Endothelial cell of umbilical vein (primary cell): ENCODE data around the gene TSNAXIP1. TPM values are rescaled to one million over a fixed set of nuclear protein-coding genes. Genes with fewer than 3 reads are reported as not detected.

Source experiments
- BruUV-seq: library from RNA; stranded (reverse); fragments of 400-500 nt; replicated peaks from 2 replicates; lab custom pipeline; 2021; lab: Mats Ljungman, UMichigan
- CTCF ChIA-PET: fragments of 300-600, 350-600 bp; sonication (Branson Sonifier 250); formaldehyde crosslinking; loops from one replicate; lab custom pipeline; 2021; ENCODE audit warnings: antibody characterized with exemption, inconsistent platforms; lab: Charles Lee
- POLR2A ChIA-PET: fragments of 300-600, 350-600 bp; sonication (Branson Sonifier 250); formaldehyde crosslinking; loops from one replicate; lab custom pipeline; 2021; ENCODE audit warnings: antibody characterized with exemption, inconsistent platforms; lab: Charles Lee
- DNase-seq: peaks from one replicate; pipeline ENCODE4 v3.0.0-alpha.2; 2011; ENCODE audit warnings: low read depth, low spot score
- FAIRE-seq: peaks from 2 replicates; lab custom pipeline; 2011; peaks lifted over from hg19 to GRCh38; lab: Jason Lieb, UNC
- H2AFZ ChIP-seq: 2 replicates; pipeline ENCODE4 v1.6.0; 2012; ENCODE audit warnings: low read depth, low read length, control low read depth, inconsistent platforms
- H3K27ac ChIP-seq: 2 replicates; pipeline ENCODE4 v1.5.1; 2011; ENCODE audit warnings: low read depth, mild to moderate bottlenecking, control low read depth, low read length, moderate library complexity; ENCODE audit not compliant: insufficient read depth
- H3K27me3 ChIP-seq, 2 experiments: 2 replicates each; pipeline versions ENCODE4 v1.6.0 to v1.6.1; 2011; ENCODE audit warnings: low read length in 2 of 2, mixed read lengths in 1 of 2; ENCODE audit not compliant: control insufficient read depth in 2 of 2, insufficient read depth in 2 of 2
- H3K36me3 ChIP-seq, 2 experiments: 2 replicates in 1 of 2; 3 replicates in 1 of 2; pipeline ENCODE4 v1.5.1; 2011; ENCODE audit warnings: low read length in 2 of 2, mild to moderate bottlenecking in 1 of 2, moderate library complexity in 1 of 2; ENCODE audit not compliant: control insufficient read depth in 2 of 2, insufficient read depth in 2 of 2; ENCODE audit errors: extremely low read depth in 1 of 2
- H3K4me1 ChIP-seq: 3 replicates; pipeline ENCODE4 v1.5.1; 2011; ENCODE audit warnings: mild to moderate bottlenecking, low read length; ENCODE audit not compliant: control insufficient read depth, insufficient read depth; ENCODE audit errors: extremely low read depth
- H3K4me2 ChIP-seq: 2 replicates; pipeline ENCODE4 v1.6.1; 2011; ENCODE audit warnings: low read length, control low read depth, mixed read lengths; ENCODE audit not compliant: insufficient read depth
- H3K4me3 ChIP-seq, 3 experiments: fragments of 200-600 bp in 1 of 3; sonication (generic), shearing (Covaris generic) in 1 of 3; replicated peaks in 1 of 3; 2 replicates each; pipeline ENCODE4 v1.5.1; 2011 to 2016; ENCODE audit warnings: control low read depth in 3 of 3, low read length in 3 of 3, mild to moderate bottlenecking in 2 of 3, inconsistent platforms in 1 of 3, low read depth in 1 of 3, moderate library complexity in 1 of 3; ENCODE audit not compliant: insufficient read depth in 1 of 3
- H3K79me2 ChIP-seq: 2 replicates; pipeline ENCODE4 v1.6.0; 2012; ENCODE audit warnings: low read length, inconsistent platforms; ENCODE audit not compliant: control insufficient read depth, insufficient read depth
- H3K9ac ChIP-seq: replicated peaks from 2 replicates; pipeline ENCODE3; 2011; ENCODE audit warnings: low read length, control low read depth; ENCODE audit not compliant: insufficient read depth; ENCODE audit errors: extremely low read depth
- H3K9me1 ChIP-seq: replicated peaks from 3 replicates; pipeline ENCODE4 v1.6.0; 2011; ENCODE audit warnings: mild to moderate bottlenecking, low read length; ENCODE audit not compliant: control insufficient read depth, insufficient read depth; ENCODE audit errors: extremely low read depth
- H3K9me3 ChIP-seq: replicated peaks from 2 replicates; pipeline ENCODE4 v1.5.1; 2012; ENCODE audit warnings: low read length, inconsistent platforms; ENCODE audit not compliant: control insufficient read depth, insufficient read depth
- H4K20me1 ChIP-seq: replicated peaks from 2 replicates; pipeline ENCODE3; 2011; ENCODE audit warnings: mild to moderate bottlenecking, low read length; ENCODE audit not compliant: control insufficient read depth, insufficient read depth; ENCODE audit errors: extremely low read depth
- CTCF ChIP-seq, 2 donors: IDR thresholded peaks; 1 replicate in 1 of 2; 2 replicates in 1 of 2; pipeline ENCODE4 v1.5.1; 2011; ENCODE audit warnings: low read length in 2 of 2, mild to moderate bottlenecking in 2 of 2, moderate library complexity in 2 of 2, control low read depth in 1 of 2, inconsistent platforms in 1 of 2, low read depth in 1 of 2; ENCODE audit not compliant: insufficient read depth in 1 of 2; ENCODE audit errors: extremely low read depth in 1 of 2
- EZH2 ChIP-seq: IDR thresholded peaks from 2 replicates; pipeline ENCODE4 v1.6.1; 2012; ENCODE audit warnings: borderline replicate concordance, low read depth, mild to moderate bottlenecking, moderate library complexity, low read length, inconsistent platforms; ENCODE audit not compliant: severe bottlenecking
- MYC ChIP-seq: IDR thresholded peaks from one replicate; pipeline ENCODE4 v1.6.1; 2011; ENCODE audit warnings: mild to moderate bottlenecking, low read depth, low read length
- POLR2A ChIP-seq: IDR thresholded peaks from 2 replicates; pipeline ENCODE4 v1.6.1; 2012; ENCODE audit warnings: low read depth, mild to moderate bottlenecking, control low read depth, low read length
- POLR2AphosphoS5 ChIP-seq: IDR thresholded peaks from 2 replicates; pipeline ENCODE4 v1.6.1; 2012; ENCODE audit warnings: low read depth, mild to moderate bottlenecking, control low read depth, low read length, moderate library complexity; ENCODE audit not compliant: insufficient read depth
- dilution Hi-C: fragments of 300-500 bp; cut with MboI; formaldehyde crosslinking; loops from one replicate; pipeline ENCODE4 v1.15.0; 2019; ENCODE audit warnings: low sequenced_read_pairs; ENCODE audit not compliant: extremely low pct_ligation_motif_present
- intact Hi-C: fragments of 100-400 bp; cut with micrococcal nuclease; formaldehyde crosslinking; loops from one replicate; pipeline ENCODE4 v1.10.0; 2022
- polyA plus RNA-seq, 4 experiments: library from polyadenylated mRNA; depleted of rRNA in 3 of 4; stranded (reverse) in 3 of 4; unstranded in 1 of 4; fragments of >200 nt; gene quantifications; 2 replicates each; pipeline versions ENCODE4 v1.2.1 to v1.2.3, GENCODE V29; 2011 to 2012; ENCODE audit warnings: missing spikeins in 1 of 4
- total RNA-seq: library from RNA; stranded (reverse); gene quantifications from 2 replicates; pipeline ENCODE4 v1.2.3, GENCODE V29; 2021
- TF ChIP-seq, protein P1 (sequence below): IDR thresholded peaks from 2 replicates; pipeline ENCODE4 v1.6.1; 2011; ENCODE audit not compliant: insufficient read depth, insufficient read length

Gene TSNAXIP1
- total and polyA plus RNA-seq, 2 donors (not counting 3 experiments of a cell fraction or from before 2014, with no cell fraction given), result 0.95 to 1.2 TPM

DNA sequence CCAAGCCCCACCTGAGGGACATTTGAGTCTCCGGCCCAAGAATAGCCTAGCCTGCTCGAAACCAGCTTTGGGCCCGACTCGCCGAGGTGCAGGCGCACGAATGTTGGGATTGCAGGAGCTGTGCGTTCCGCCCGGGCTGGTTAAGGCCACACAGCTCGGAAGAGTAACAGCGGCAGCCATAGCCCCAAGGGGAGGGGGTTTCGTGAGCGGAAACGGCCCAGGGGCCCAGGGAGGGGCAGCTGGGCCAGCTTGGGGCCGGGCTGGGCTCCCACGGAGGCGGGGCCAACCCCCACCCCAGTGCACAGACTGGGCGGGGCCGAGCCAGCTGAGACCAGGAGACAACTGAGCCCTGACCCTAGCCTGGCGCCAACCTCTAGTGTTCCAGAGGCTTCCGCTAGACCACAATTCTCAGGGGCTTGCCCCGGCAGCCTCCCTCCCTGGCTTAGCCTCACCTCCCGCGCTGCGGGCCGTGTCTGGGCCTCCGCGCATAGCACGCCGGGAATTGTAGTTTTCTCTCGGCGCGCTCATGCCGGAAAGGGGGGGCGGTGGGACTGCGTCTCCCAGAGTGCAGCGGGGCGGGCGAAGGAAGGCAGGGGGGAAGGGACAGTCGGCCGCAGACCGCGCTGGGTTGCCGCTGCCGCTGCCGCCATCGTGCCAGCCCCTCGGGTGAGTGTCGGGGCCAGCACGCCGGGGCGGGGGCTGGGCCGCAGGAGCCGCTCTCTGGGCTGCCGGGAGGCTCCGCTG is 39.8 kb downstream of the TSNAXIP1 start, which contains the start of gene NUTF2:
Gene NUTF2, plus strand, starts transcription at position 614 of the 744 bp plus-strand sequence. CDS start 18,198 bp downstream, outside the sequence.
- H3K79me2 ChIP-seq, result peaks cover 64% of the 10 kb centered on the region
- H3K36me3 ChIP-seq, result peaks cover 0 to 3% of the 10 kb centered on the region in 2 experiments
- dilution Hi-C loops (no loop called here), intact Hi-C loops (loop anchor here (1.0 to 2.0 kb wide), 5 partner anchors 13 to 174 kb away; partner anchors contain the start of genes EDC4 and PSKH1)
- peak within 1 kb of the TSS; percentile 71 to 81 (median 74) for H3K4me3 ChIP-seq
- peak within 1 kb of the TSS; percentile 79 for H3K4me2 ChIP-seq
- peaks cover 32% of the 10 kb centered on the region for H3K4me1 ChIP-seq
- ChIA-PET POLR2A (interaction anchor here (1.1 to 1.6 kb wide), 2 partner anchors 27 to 31 kb away, joined by 3 to 4 read pairs; partner anchors contain the start of gene EDC4), CTCF (interaction anchor here (0.8 to 4.6 kb wide), 8 partner anchors 13 to 178 kb away, joined by 3 to 32 read pairs (median 6); no protein-coding TSS in a partner anchor)
- BruUV-seq, result no TSS peak
- H3K9me3 ChIP-seq, result no peaks in the 10 kb centered on the region
- peak within 1 kb of the TSS; percentile 93 for H3K9ac ChIP-seq
- no peaks in the 10 kb centered on the region for H3K9me1 ChIP-seq
- H3K27ac ChIP-seq, result peak within 1 kb of the TSS; percentile 79
- peaks cover 3% of the 10 kb centered on the region for H4K20me1 ChIP-seq
- peak within 1 kb of the TSS; percentile 74 for H2AFZ ChIP-seq
- no peaks in the 10 kb centered on the region for H3K27me3 ChIP-seq
- peak; percentile 85 for TF ChIP-seq MYC
- no peak for TF ChIP-seq EZH2
- peak; percentile 88 for TF ChIP-seq POLR2AphosphoS5
- TF ChIP-seq CTCF (IDR thresholded peaks at IDR 0.05; ENCODE audit: extremely low read depth in 1 of 2, insufficient read depth in 1 of 2, low read depth in 1 of 2, low read length in 2 of 2), result no peak
- TF ChIP-seq, protein P1, sequence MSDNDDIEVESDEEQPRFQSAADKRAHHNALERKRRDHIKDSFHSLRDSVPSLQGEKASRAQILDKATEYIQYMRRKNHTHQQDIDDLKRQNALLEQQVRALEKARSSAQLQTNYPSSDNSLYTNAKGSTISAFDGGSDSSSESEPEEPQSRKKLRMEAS, result peak; percentile 3
- peak; percentile 76 for TF ChIP-seq POLR2A
- peak; percentile 87 for FAIRE-seq
- DNase-seq, result peak; percentile 93
